Measurements from ENCODE around the gene GNAQ.
A peak's percentile ranks its signal among the peaks of the same experiment; 100 is the strongest.
"Not testable (repeated sequence)": the region's sequence is repeated elsewhere in the genome, so short reads cannot be mapped to it uniquely, and the experiment has no call there.

Gene GNAQ

GRCh38 chr9:77764894-77765780 is 266.5 kb downstream of the GNAQ start:
- DNase-seq: peak in 1 of 2 experiments; percentile 27

- DNase-seq: no peak
Measured at GRCh38 chr9:77763566-77763965, 268.0 kb downstream of the GNAQ start.

- not testable (repeated sequence) for DNase-seq
Measured at GRCh38 chr9:77760919-77761318, 270.7 kb downstream of the GNAQ start.

- no peak for DNase-seq
Measured at GRCh38 chr9:77759391-77759790, 272.2 kb downstream of the GNAQ start.

GRCh38 chr9:77756449-77756848 is 275.2 kb downstream of the GNAQ start:
- no peak for DNase-seq

GRCh38 chr9:77753180-77753579 is 278.4 kb downstream of the GNAQ start:
- DNase-seq: no peak

GRCh38 chr9:77752554-77752953 is 279.1 kb downstream of the GNAQ start:
- DNase-seq: no peak

GRCh38 chr9:77751341-77752091 is 280.1 kb downstream of the GNAQ start:
- peak; percentile 78 to 82 for DNase-seq

- no peak for DNase-seq
Measured at GRCh38 chr9:77750981-77751340, 280.6 kb downstream of the GNAQ start.

GRCh38 chr9:77750284-77750683 is 281.3 kb downstream of the GNAQ start:
- DNase-seq: no peak

- no peak for DNase-seq
Measured at GRCh38 chr9:77748214-77748772, 283.3 kb downstream of the GNAQ start.

GRCh38 chr9:77747163-77747562 is 284.4 kb downstream of the GNAQ start:
- DNase-seq: no peak

- no peak for DNase-seq
Measured at GRCh38 chr9:77744841-77745430, 286.7 kb downstream of the GNAQ start.

- no peak for DNase-seq
Measured at GRCh38 chr9:77743386-77743785, 288.2 kb downstream of the GNAQ start.

GRCh38 chr9:77738932-77739331 is 292.7 kb downstream of the GNAQ start:
- no peak for DNase-seq

GRCh38 chr9:77735494-77735893 is 296.1 kb downstream of the GNAQ start:
- no peak for DNase-seq

GRCh38 chr9:77731930-77732329 is 299.7 kb downstream of the GNAQ start:
- no peak for DNase-seq

GRCh38 chr9:77731008-77731698 is 300.5 kb downstream of the GNAQ start:
- no peak for DNase-seq

- DNase-seq: no peak
Measured at GRCh38 chr9:77729177-77729576, 302.4 kb downstream of the GNAQ start.

- DNase-seq: no peak
Measured at GRCh38 chr9:77726814-77727213, 304.8 kb downstream of the GNAQ start.

- DNase-seq: no peak
Measured at GRCh38 chr9:77726289-77726688, 305.3 kb downstream of the GNAQ start.

- no peak for DNase-seq
Measured at GRCh38 chr9:77725820-77726219, 305.8 kb downstream of the GNAQ start.
